PC-9 (cell line): ENCODE data around the gene NT5M. TPM values are rescaled to one million over a fixed set of nuclear protein-coding genes. Genes with fewer than 3 reads are reported as not detected.

Experiments
- BruUV-seq: library from RNA; stranded (reverse); fragments of 400-500 nt; replicated peaks from 2 replicates; lab custom pipeline; 2021; lab: Mats Ljungman, UMichigan
- CTCF ChIA-PET: fragments of 300-600 bp; sonication (Branson Sonifier 250); formaldehyde crosslinking; loops from one replicate; lab custom pipeline; 2022; ENCODE audit warnings: antibody characterized with exemption; lab: Charles Lee
- POLR2A ChIA-PET: fragments of 300-600 bp; sonication (Branson Sonifier 250); formaldehyde crosslinking; loops from one replicate; lab custom pipeline; 2022; ENCODE audit warnings: antibody characterized with exemption; ENCODE audit not compliant: unreplicated experiment; lab: Charles Lee
- DNase-seq, 2 experiments: peaks; one replicate each; pipeline versions ENCODE4 v3.0.0 to v3.0.0-alpha.2; 2015 to 2022; ENCODE audit warnings: mixed read lengths in 1 of 2
- H2AFZ ChIP-seq: fragments of 200-600 bp; sonication (generic); 2 replicates; pipeline ENCODE4 v1.8.1; 2017; ENCODE audit warnings: antibody characterized with exemption
- H3F3A ChIP-seq: fragments of 200-600 bp; sonication (generic); 2 replicates; pipeline ENCODE4 v1.8.1; 2017; ENCODE audit warnings: antibody characterized with exemption, mild to moderate bottlenecking, low read depth; ENCODE audit not compliant: insufficient read depth
- H3K27ac ChIP-seq: fragments of 200-600 bp; sonication (generic); 2 replicates; pipeline ENCODE4 v1.6.1; 2016; ENCODE audit warnings: mixed run types
- H3K27me3 ChIP-seq: fragments of 200-600 bp; sonication (generic); 2 replicates; pipeline ENCODE4 v1.6.1; 2016; ENCODE audit warnings: low read depth, mixed run types; ENCODE audit not compliant: insufficient read depth
- H3K36me3 ChIP-seq: fragments of 200-600 bp; sonication (generic); 2 replicates; pipeline ENCODE4 v1.6.1; 2016; ENCODE audit warnings: low read depth, mixed run types
- H3K4me1 ChIP-seq: fragments of 200-600 bp; sonication (generic); replicated peaks from 2 replicates; pipeline ENCODE4 v1.6.1; 2016; ENCODE audit warnings: mixed run types; ENCODE audit not compliant: insufficient read depth
- H3K4me2 ChIP-seq: fragments of 200-600 bp; sonication (generic); 2 replicates; pipeline ENCODE4 v1.6.1; 2017; ENCODE audit warnings: mixed run types
- H3K4me3 ChIP-seq: fragments of 200-600 bp; sonication (generic); 2 replicates; pipeline ENCODE4 v1.6.1; 2016; ENCODE audit warnings: mixed run types
- H3K79me2 ChIP-seq: fragments of 200-600 bp; sonication (generic); 2 replicates; pipeline ENCODE4 v1.6.1; 2017; ENCODE audit warnings: low read depth, mixed run types
- H3K9me2 ChIP-seq: fragments of 200-600 bp; sonication (generic); 2 replicates; pipeline ENCODE4 v1.8.1; 2017; ENCODE audit warnings: mild to moderate bottlenecking; ENCODE audit not compliant: insufficient read depth
- H3K9me3 ChIP-seq: fragments of 200-600 bp; sonication (generic); 2 replicates; pipeline ENCODE4 v1.8.1; 2016; ENCODE audit warnings: low read depth; ENCODE audit not compliant: insufficient read depth
- H4K20me1 ChIP-seq: fragments of 200-600 bp; sonication (generic); 2 replicates; pipeline ENCODE4 v1.8.1; 2017; ENCODE audit not compliant: insufficient read depth
- CTCF ChIP-seq: fragments of 200-600 bp; sonication (generic); conservative IDR thresholded peaks from 2 replicates; pipeline ENCODE4 v1.6.1; 2017; ENCODE audit warnings: mixed run types, antibody characterized with exemption, mild to moderate bottlenecking, moderate library complexity
- EZH2 ChIP-seq: fragments of 200-600 bp; sonication (generic); IDR thresholded peaks from 2 replicates; pipeline ENCODE4 v1.8.0; 2017; ENCODE audit warnings: antibody characterized with exemption, low read depth
- intact Hi-C: fragments of 100-400 bp; cut with micrococcal nuclease; formaldehyde crosslinking; loops from one replicate; pipeline ENCODE4 v1.10.0; 2022; ENCODE audit not compliant: unreplicated experiment
- total RNA-seq: library from RNA; stranded (reverse); gene quantifications from 2 replicates; pipeline ENCODE4 v1.2.3, GENCODE V29; 2021

NT5M gene
- total RNA-seq, 1 experiment from 2014 or later: 6.2 TPM

DNA sequence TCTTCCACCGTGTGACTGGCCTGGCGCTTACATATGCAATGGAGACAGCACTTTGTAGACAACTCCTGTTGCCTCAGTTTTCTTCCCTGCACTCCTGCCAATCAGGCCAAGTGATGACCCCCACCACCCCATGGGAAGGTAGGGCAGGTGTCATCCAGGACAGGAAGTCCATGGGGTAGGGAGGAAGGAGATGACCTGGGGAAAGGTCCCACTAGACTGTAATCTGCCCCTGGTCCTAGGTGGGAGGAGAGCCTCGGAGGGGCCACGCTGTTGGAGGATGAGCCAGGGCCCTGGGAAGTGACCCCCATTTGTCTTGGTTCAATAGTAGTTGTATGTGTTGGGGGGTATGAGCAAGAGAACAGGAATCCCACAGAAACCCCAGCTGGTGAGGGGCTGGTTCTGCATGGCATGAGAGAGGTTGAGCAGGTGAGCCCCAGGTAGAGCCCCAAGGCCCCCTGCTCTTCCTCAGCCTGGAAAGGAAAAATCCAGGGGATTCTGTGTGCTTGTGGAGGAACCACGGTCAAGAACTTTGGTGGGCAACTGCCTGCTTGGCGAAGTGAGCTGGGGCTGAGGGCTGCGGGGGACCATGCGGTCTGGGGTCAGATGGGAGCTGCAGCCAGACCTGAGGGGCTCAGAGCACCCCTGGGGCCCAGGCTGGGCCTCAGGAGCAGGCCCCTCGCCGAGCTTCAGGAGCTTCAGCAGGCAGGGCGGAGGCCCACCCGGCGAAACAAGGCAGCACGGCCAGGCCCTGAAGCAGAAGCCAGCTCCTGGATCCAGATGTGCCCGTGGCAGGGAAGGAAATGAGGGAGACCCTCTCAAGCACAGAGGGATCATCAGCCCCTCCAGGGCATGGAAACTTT is 50.7 kb downstream of the NT5M start:
- ChIA-PET CTCF (interaction anchor here (0.7 kb wide), 1 partner anchor 284 kb away, joined by 3 read pairs; no protein-coding TSS in a partner anchor), POLR2A (no interaction called here)
- Histone ChIP-seq H3K27ac (no peak overlapping the region), H3K4me3 (no peak overlapping the region), H3K9me2 (no peaks in the 10 kb centered on the region), H4K20me1 (no peaks in the 10 kb centered on the region; the same call in 1 of the 2 replicates), H3K4me2 (no peak overlapping the region), H3K4me1 (no peaks in the 10 kb centered on the region), H3K9me3 (no peaks in the 10 kb centered on the region), H3K27me3 (no peaks in the 10 kb centered on the region), H3F3A (no peaks in the 10 kb centered on the region), H3K79me2 (no peaks in the 10 kb centered on the region), H2AFZ (no peak overlapping the region), H3K36me3 (no peaks in the 10 kb centered on the region)
- no TSS peak for BruUV-seq
- intact Hi-C loops: loop anchor here (5.0 kb wide), 1 partner anchor 52 kb away; the partner anchor contains the start of gene NT5M
- TF ChIP-seq CTCF (no peak), EZH2 (no peak)
- DNase-seq: no peak

DNA sequence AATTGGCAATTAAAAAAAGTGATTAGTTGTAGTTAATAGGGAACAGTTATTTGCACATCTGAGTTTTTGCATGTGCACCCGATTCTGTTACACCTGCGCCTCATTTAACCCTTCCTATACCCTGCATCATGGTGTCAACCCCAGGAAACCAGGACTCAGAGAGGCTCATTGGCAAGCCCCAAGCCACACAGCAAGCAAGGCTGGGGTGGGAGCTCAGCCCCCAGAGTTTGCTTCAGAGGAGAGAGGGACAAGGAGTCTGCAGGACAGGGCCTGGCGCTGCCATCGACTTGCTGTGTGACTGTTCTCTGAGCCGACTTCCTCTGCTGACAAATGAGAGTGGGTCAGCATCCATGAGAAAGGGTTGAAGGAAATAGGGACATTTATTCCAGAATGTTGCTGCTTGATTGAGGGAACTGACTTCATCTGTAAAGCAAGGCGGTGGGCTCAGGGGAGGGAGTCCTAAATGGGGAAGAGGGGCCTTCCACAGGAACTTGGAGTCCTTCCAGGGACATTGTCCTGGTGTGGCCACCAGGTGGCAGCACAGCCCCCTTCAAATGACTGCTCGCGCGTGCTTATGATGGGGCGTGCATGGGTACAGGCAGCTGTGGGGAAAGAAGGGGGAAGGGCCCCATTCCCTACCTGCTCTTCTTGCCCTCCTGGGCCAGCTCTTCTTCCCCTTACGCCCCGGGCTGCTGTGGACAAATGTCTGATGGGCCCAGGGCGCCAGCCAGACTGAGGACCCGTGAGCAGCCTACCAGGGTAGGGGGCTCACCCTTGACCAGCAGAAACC is 51.6 kb downstream of the NT5M start:
- peak; percentile 96 for TF ChIP-seq CTCF
- no peak for TF ChIP-seq EZH2
- Histone ChIP-seq H2AFZ (no peak overlapping the region), H3K4me3 (no peak overlapping the region), H3K27me3 (0 out of 2 replicates have a peak, but pooled peaks cover 6% of the 10 kb centered on the region), H3K9me3 (peaks cover 6% of the 10 kb centered on the region; the same call in 1 of the 2 replicates), H3K36me3 (no peaks in the 10 kb centered on the region), H3K4me2 (no peak overlapping the region), H3F3A (no peaks in the 10 kb centered on the region), H3K27ac (no peak overlapping the region), H4K20me1 (no peaks in the 10 kb centered on the region; the same call in 1 of the 2 replicates), H3K9me2 (no peaks in the 10 kb centered on the region), H3K4me1 (no peaks in the 10 kb centered on the region), H3K79me2 (no peaks in the 10 kb centered on the region)
- no TSS peak for BruUV-seq
- POLR2A ChIA-PET: no interaction called here
- CTCF ChIA-PET: interaction anchor here (0.6 to 1.2 kb wide), 5 partner anchors 142 to 567 kb away, joined by 3 to 6 read pairs (median 3); no protein-coding TSS in a partner anchor
- intact Hi-C loops: loop anchor here (5.0 kb wide), 2 partner anchors 52 to 508 kb away; partner anchors contain the start of gene NT5M
- DNase-seq: peak in 1 of 2 experiments; percentile 71

DNA sequence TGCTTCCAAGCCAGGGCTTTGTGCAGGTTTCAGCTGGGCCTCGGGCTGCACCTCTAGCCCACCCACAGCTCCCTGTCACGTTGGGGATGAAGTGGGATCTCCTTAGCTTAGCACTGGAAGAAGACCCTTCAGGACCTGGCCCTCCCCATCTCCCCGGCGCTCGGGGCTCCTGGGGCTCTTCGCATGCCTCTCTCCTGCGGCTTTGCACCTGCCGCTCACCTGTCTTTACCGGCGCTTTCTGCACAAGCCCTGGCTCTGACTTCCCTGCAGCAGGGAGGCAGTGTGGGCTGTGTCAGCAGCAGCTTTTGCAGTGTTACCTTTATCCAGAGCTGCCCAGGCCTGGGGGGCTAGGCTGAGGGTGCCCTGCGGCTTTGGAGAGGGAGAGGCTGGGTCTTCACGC is 52.3 kb downstream of the NT5M start:
- peaks cover 13% of the 10 kb centered on the region for H3K27me3 ChIP-seq
- no peak for DNase-seq
- no peaks in the 10 kb centered on the region for H3K4me1 ChIP-seq
- no peaks in the 10 kb centered on the region for H3F3A ChIP-seq
- H3K27ac ChIP-seq: no peak overlapping the region
- no peak overlapping the region for H3K4me3 ChIP-seq
- peaks cover 11% of the 10 kb centered on the region for H3K9me3 ChIP-seq
- H3K4me2 ChIP-seq: no peak overlapping the region
- ChIA-PET POLR2A (no interaction called here), CTCF (interaction anchor here (0.6 to 1.2 kb wide), 4 partner anchors 141 to 646 kb away, joined by 3 to 6 read pairs (median 4); no protein-coding TSS in a partner anchor)
- H4K20me1 ChIP-seq: no peaks in the 10 kb centered on the region; the same call in 1 of the 2 replicates
- no peaks in the 10 kb centered on the region for H3K36me3 ChIP-seq
- H2AFZ ChIP-seq: no peak overlapping the region
- intact Hi-C loops: loop anchor here (5.0 kb wide), 1 partner anchor 507 kb away; no protein-coding TSS in a partner anchor
- H3K9me2 ChIP-seq: no peaks in the 10 kb centered on the region
- no peaks in the 10 kb centered on the region for H3K79me2 ChIP-seq
- TF ChIP-seq EZH2 (no peak), CTCF (no peak)
- BruUV-seq: no TSS peak
